Left ventricle myocardium inferior (tissue), 1 donor: Measurements from ENCODE around the gene ICOS. TPM values are rescaled to one million over a fixed set of nuclear protein-coding genes. Genes with fewer than 3 reads are reported as not detected.

ENCODE experiments used
- DNase-seq: peaks from one replicate; pipeline ENCODE4 v3.0.0-alpha.2; 2020
- H3K27ac ChIP-seq: fragments of 200-600 bp; replicated peaks from 2 replicates; pipeline ENCODE4 v1.8.0; 2021
- H3K27me3 ChIP-seq: fragments of 200-600 bp; 2 replicates; pipeline ENCODE4 v1.8.0; 2021; ENCODE audit warnings: low read depth
- H3K36me3 ChIP-seq: fragments of 200-600 bp; 2 replicates; pipeline ENCODE4 v1.8.0; 2021
- H3K4me1 ChIP-seq: fragments of 200-600 bp; 2 replicates; pipeline ENCODE4 v1.8.0; 2021
- H3K4me3 ChIP-seq: fragments of 200-600 bp; 2 replicates; pipeline ENCODE4 v1.8.0; 2021; ENCODE audit warnings: mild to moderate bottlenecking, moderate library complexity
- H3K9me3 ChIP-seq: fragments of 200-600 bp; replicated peaks from 2 replicates; pipeline ENCODE4 v1.8.0; 2021
- intact Hi-C: fragments of 100-400 bp; cut with micrococcal nuclease; formaldehyde crosslinking; loops from one replicate; pipeline ENCODE4 v1.11.0; 2022
- long read RNA-seq: library from polyadenylated mRNA; unstranded; transcript quantifications from one replicate; pipeline ENCODE4 v2.0.0, GENCODE V29; 2021
- total RNA-seq: library from RNA; stranded (reverse); fragmentation: NEBNext Ultra II Directional; extraction: Animal tissue kit (Norgen Biotek cat#: 25700); gene quantifications from one replicate; pipeline ENCODE4 v1.2.1, GENCODE V29; 2021
- TF ChIP-seq, protein P1 (sequence below): fragments of 200-600 bp; IDR thresholded peaks from 2 replicates; pipeline ENCODE4 v1.8.0; 2021; ENCODE audit warnings: antibody characterized with exemption, mild to moderate bottlenecking, borderline replicate concordance
- donor health status: DM: no; HTN: yes; CAD: no; lungs with severe emphysema.

Gene ICOS, protein sequence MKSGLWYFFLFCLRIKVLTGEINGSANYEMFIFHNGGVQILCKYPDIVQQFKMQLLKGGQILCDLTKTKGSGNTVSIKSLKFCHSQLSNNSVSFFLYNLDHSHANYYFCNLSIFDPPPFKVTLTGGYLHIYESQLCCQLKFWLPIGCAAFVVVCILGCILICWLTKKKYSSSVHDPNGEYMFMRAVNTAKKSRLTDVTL
- total RNA-seq, result not detected
- long read RNA-seq, result 0 reads

DNA sequence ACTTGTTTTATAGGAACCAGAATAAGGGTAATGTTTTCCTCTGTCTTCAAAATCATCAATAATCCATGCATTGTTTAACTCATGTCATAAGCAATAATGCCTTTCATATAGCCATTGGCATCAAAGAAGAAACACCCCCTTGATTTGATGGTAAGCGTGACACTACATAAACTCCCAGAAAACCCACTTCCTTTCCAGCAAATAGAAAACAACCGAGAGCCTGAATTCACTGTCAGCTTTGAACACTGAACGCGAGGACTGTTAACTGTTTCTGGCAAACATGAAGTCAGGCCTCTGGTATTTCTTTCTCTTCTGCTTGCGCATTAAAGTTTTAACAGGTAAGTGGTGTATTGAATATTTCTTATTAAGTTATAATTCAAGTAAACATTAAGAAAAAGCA lies at the start of gene ICOS:
ICOS (plus strand) TSS at position 229 of the 400 bp plus-strand sequence; CDS start at position 281, 52 bp downstream.
- TF ChIP-seq, protein P1, sequence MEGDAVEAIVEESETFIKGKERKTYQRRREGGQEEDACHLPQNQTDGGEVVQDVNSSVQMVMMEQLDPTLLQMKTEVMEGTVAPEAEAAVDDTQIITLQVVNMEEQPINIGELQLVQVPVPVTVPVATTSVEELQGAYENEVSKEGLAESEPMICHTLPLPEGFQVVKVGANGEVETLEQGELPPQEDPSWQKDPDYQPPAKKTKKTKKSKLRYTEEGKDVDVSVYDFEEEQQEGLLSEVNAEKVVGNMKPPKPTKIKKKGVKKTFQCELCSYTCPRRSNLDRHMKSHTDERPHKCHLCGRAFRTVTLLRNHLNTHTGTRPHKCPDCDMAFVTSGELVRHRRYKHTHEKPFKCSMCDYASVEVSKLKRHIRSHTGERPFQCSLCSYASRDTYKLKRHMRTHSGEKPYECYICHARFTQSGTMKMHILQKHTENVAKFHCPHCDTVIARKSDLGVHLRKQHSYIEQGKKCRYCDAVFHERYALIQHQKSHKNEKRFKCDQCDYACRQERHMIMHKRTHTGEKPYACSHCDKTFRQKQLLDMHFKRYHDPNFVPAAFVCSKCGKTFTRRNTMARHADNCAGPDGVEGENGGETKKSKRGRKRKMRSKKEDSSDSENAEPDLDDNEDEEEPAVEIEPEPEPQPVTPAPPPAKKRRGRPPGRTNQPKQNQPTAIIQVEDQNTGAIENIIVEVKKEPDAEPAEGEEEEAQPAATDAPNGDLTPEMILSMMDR, result no peak
- H3K27me3 ChIP-seq, result peaks cover 4% of the 10 kb centered on the region
- no peak within 1 kb of the TSS for H3K27ac ChIP-seq
- no peaks in the 10 kb centered on the region for H3K9me3 ChIP-seq
- H3K36me3 ChIP-seq, result no peaks in the 10 kb centered on the region
- DNase-seq, result no peak
- no peaks in the 10 kb centered on the region for H3K4me1 ChIP-seq
- no peak within 1 kb of the TSS for H3K4me3 ChIP-seq
- intact Hi-C loops, result no loop called here

DNA sequence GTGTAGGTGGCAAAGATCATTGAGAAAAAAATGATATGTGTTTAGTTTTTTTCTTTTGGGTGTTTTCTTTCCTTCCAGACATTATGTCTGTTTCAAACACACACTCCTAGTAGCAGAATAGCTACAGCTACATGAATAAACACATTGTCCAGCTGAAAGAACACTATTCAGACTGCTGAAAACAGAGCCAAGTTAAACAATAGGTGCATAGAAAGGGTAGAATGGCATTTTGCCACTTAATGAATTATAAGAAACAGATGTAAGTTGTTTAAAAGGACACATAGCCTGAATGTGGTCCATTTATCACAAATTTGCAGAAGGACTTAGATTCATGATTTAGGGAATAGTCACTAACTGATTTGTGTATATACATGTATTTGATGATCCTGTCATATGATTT lies 48.9 kb upstream of the ICOS start:
- no peak overlapping the region for H3K4me3 ChIP-seq
- no peaks in the 10 kb centered on the region for H3K27me3 ChIP-seq
- intact Hi-C loops, result no loop called here
- H3K9me3 ChIP-seq, result no peaks in the 10 kb centered on the region
- no peak for DNase-seq
- H3K27ac ChIP-seq, result no peak overlapping the region
- no peaks in the 10 kb centered on the region for H3K36me3 ChIP-seq
- TF ChIP-seq, protein P1, result no peak
- peaks cover 5% of the 10 kb centered on the region for H3K4me1 ChIP-seq

- H3K36me3 ChIP-seq, result no peaks in the 10 kb centered on the region
- H3K9me3 ChIP-seq, result no peaks in the 10 kb centered on the region
- intact Hi-C loops, result no loop called here
- H3K27me3 ChIP-seq, result no peaks in the 10 kb centered on the region
- H3K27ac ChIP-seq, result no peak overlapping the region
- H3K4me1 ChIP-seq, result peaks cover 5% of the 10 kb centered on the region
- TF ChIP-seq, protein P1, result no peak
- DNase-seq, result no peak
- no peak overlapping the region for H3K4me3 ChIP-seq
Measured at GRCh38 chr2:203889542-203889941, 47.0 kb upstream of the ICOS start.

- peaks cover 5% of the 10 kb centered on the region for H3K4me1 ChIP-seq
- TF ChIP-seq, protein P1, result no peak
- no peaks in the 10 kb centered on the region for H3K9me3 ChIP-seq
- no peak overlapping the region for H3K4me3 ChIP-seq
- no peak for DNase-seq
- no peaks in the 10 kb centered on the region for H3K27me3 ChIP-seq
- no peaks in the 10 kb centered on the region for H3K36me3 ChIP-seq
- no peak overlapping the region for H3K27ac ChIP-seq
- intact Hi-C loops, result no loop called here
Measured at GRCh38 chr2:203889944-203890343, 46.6 kb upstream of the ICOS start.

GRCh38 chr2:203890733-203891132 lies 45.8 kb upstream of the ICOS start:
- Histone ChIP-seq H3K4me1 (peaks cover 5% of the 10 kb centered on the region), H3K36me3 (no peaks in the 10 kb centered on the region), H3K27me3 (no peaks in the 10 kb centered on the region), H3K27ac (no peak overlapping the region), H3K9me3 (no peaks in the 10 kb centered on the region), H3K4me3 (no peak overlapping the region)
- intact Hi-C loops, result no loop called here
- TF ChIP-seq, protein P1, result no peak
- DNase-seq, result no peak
